Fibroblast of lung (primary cell): ENCODE measurements around the gene SLC27A4.

Source experiments
- EZH2 ChIP-seq: IDR thresholded peaks from 2 replicates; pipeline ENCODE4 v1.5.1; 2012; ENCODE audit warnings: low read length, control low read depth, mild to moderate bottlenecking; ENCODE audit errors: missing control alignments
- TF ChIP-seq, protein P1 (sequence below), 2 donors: IDR thresholded peaks in 1 of 2; conservative IDR thresholded peaks in 1 of 2; 1 replicate in 1 of 2; 2 replicates in 1 of 2; pipeline ENCODE4 v1.5.1; 2011 to 2012; ENCODE audit warnings: low read length in 2 of 2, control low read depth in 1 of 2, inconsistent platforms in 1 of 2, low read depth in 1 of 2, mild to moderate bottlenecking in 1 of 2

DNA sequence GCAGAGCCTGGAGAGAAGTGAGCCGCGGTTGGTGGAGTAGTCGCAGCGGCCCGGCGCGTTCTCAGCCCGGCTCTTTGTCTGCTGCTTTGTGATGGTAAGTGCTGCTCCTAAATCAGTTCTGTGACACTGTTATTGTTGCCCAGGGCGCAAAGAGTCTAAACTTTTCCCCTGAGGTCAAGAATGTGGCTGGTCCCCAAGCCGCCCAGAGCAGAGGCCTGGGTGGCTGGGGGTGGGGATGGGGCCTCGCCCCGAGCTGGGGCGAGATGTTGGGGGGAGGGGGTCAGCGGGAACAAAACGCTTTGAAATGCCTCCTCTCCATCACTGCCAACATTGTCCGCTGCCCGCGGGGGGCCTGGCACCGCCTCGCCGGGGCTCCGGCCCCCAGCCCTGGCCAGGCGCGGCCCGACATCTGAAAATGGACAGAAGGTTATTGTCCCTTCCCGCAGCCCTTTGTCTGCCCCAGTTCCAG lies 68.7 kb downstream of the SLC27A4 start:
- TF ChIP-seq, protein P1, sequence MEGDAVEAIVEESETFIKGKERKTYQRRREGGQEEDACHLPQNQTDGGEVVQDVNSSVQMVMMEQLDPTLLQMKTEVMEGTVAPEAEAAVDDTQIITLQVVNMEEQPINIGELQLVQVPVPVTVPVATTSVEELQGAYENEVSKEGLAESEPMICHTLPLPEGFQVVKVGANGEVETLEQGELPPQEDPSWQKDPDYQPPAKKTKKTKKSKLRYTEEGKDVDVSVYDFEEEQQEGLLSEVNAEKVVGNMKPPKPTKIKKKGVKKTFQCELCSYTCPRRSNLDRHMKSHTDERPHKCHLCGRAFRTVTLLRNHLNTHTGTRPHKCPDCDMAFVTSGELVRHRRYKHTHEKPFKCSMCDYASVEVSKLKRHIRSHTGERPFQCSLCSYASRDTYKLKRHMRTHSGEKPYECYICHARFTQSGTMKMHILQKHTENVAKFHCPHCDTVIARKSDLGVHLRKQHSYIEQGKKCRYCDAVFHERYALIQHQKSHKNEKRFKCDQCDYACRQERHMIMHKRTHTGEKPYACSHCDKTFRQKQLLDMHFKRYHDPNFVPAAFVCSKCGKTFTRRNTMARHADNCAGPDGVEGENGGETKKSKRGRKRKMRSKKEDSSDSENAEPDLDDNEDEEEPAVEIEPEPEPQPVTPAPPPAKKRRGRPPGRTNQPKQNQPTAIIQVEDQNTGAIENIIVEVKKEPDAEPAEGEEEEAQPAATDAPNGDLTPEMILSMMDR (conservative IDR thresholded peaks at IDR 0.05 in 1 of 2, IDR thresholded peaks at IDR 0.05 in 1 of 2; ENCODE audit: low read depth in 1 of 2, low read length in 2 of 2), result no peak
- no peak for TF ChIP-seq EZH2
